Keratinocyte (primary cell): ENCODE measurements around the gene OTUD4. TPM values are rescaled to one million over a fixed set of nuclear protein-coding genes. Genes with fewer than 3 reads are reported as not detected.

Source experiments
- DNase-seq: peaks from one replicate; pipeline ENCODE4 v3.0.0-alpha.2; 2011; ENCODE audit warnings: low read depth, missing footprints, low spot score
- FAIRE-seq: peaks from 2 replicates; lab custom pipeline; 2011; peaks lifted over from hg19 to GRCh38; lab: Jason Lieb, UNC
- H2AFZ ChIP-seq: 2 replicates; pipeline ENCODE4 v1.6.0; 2012; ENCODE audit warnings: low read length, control low read depth, inconsistent platforms; ENCODE audit not compliant: control insufficient read depth
- H3K27ac ChIP-seq: 2 replicates; pipeline ENCODE4 v1.5.1; 2011; ENCODE audit warnings: low read length; ENCODE audit not compliant: control insufficient read depth, insufficient read depth
- H3K27me3 ChIP-seq: 3 replicates; pipeline ENCODE4 v1.6.0; 2011; ENCODE audit warnings: low read length; ENCODE audit not compliant: control insufficient read depth, insufficient read depth; ENCODE audit errors: extremely low read depth
- H3K36me3 ChIP-seq, 2 experiments: 2 replicates in 1 of 2; 3 replicates in 1 of 2; pipeline ENCODE4 v1.5.1; 2011; ENCODE audit warnings: low read length in 2 of 2, mild to moderate bottlenecking in 1 of 2; ENCODE audit not compliant: control insufficient read depth in 2 of 2, insufficient read depth in 2 of 2; ENCODE audit errors: extremely low read depth in 1 of 2
- H3K4me1 ChIP-seq: 3 replicates; pipeline ENCODE4 v1.5.1; 2011; ENCODE audit warnings: low read length; ENCODE audit not compliant: control insufficient read depth, insufficient read depth; ENCODE audit errors: extremely low read depth
- H3K4me2 ChIP-seq: 3 replicates; pipeline ENCODE4 v1.6.0; 2011; ENCODE audit warnings: low read depth, low read length; ENCODE audit not compliant: control insufficient read depth, insufficient read depth; ENCODE audit errors: extremely low read depth
- H3K4me3 ChIP-seq, 3 experiments: fragments of 200-600 bp in 1 of 3; sonication (generic) in 1 of 3; 2 replicates in 2 of 3; 3 replicates in 1 of 3; pipeline ENCODE4 v1.5.1; 2011 to 2016; ENCODE audit warnings: low read length in 3 of 3, mild to moderate bottlenecking in 3 of 3, control low read depth in 2 of 3, inconsistent platforms in 1 of 3, low read depth in 1 of 3, mixed read lengths in 1 of 3, mixed run types in 1 of 3, moderate library complexity in 1 of 3; ENCODE audit not compliant: control insufficient read depth in 2 of 3, insufficient read depth in 2 of 3; ENCODE audit errors: extremely low read depth in 1 of 3
- H3K79me2 ChIP-seq: 2 replicates; pipeline ENCODE4 v1.6.0; 2012; ENCODE audit warnings: low read length; ENCODE audit not compliant: control insufficient read depth, insufficient read depth
- H3K9ac ChIP-seq: 3 replicates; pipeline ENCODE4 v1.6.0; 2011; ENCODE audit warnings: low read length; ENCODE audit not compliant: control insufficient read depth, insufficient read depth; ENCODE audit errors: extremely low read depth
- H3K9me1 ChIP-seq: 3 replicates; pipeline ENCODE4 v1.6.0; 2011; ENCODE audit warnings: low read length; ENCODE audit not compliant: control insufficient read depth, insufficient read depth; ENCODE audit errors: extremely low read depth
- H3K9me3 ChIP-seq: 2 replicates; pipeline ENCODE4 v1.5.1; 2012; ENCODE audit warnings: low read depth, low read length; ENCODE audit not compliant: control insufficient read depth
- H4K20me1 ChIP-seq: 3 replicates; pipeline ENCODE4 v1.6.0; 2011; ENCODE audit warnings: low read length; ENCODE audit not compliant: control insufficient read depth, insufficient read depth; ENCODE audit errors: extremely low read depth
- CTCF ChIP-seq, 3 experiments: IDR thresholded peaks in 1 of 3; conservative IDR thresholded peaks in 1 of 3; optimal IDR thresholded peaks in 1 of 3; 2 replicates in 2 of 3; 3 replicates in 1 of 3; pipeline versions ENCODE3 to v1.5.1; 2011; ENCODE audit warnings: low read length in 3 of 3, mild to moderate bottlenecking in 3 of 3, moderate library complexity in 2 of 3, control low read depth in 1 of 3, inconsistent platforms in 1 of 3; ENCODE audit not compliant: insufficient read depth in 2 of 3; ENCODE audit errors: extremely low read depth in 1 of 3
- EZH2 ChIP-seq: IDR thresholded peaks from one replicate; pipeline ENCODE4 v1.6.1; 2012; ENCODE audit warnings: inconsistent platforms, mild to moderate bottlenecking, low read length, moderate library complexity
- dilution Hi-C: fragments of 300-500 bp; cut with MboI; formaldehyde crosslinking; loops from one replicate; pipeline ENCODE4 v1.7.0; 2020; ENCODE audit warnings: low sequenced_read_pairs; ENCODE audit not compliant: extremely low pct_ligation_motif_present
- polyA plus RNA-seq, 5 experiments: library from polyadenylated mRNA; depleted of rRNA in 3 of 5; stranded (reverse) in 3 of 5; stranded (forward) in 1 of 5; unstranded in 1 of 5; fragments of >200 nt; gene quantifications; 1 replicate in 1 of 5; 2 replicates in 3 of 5; 3 replicates in 1 of 5; pipeline versions ENCODE4 v1.2.1 to v1.2.3, GENCODE V29; 2011 to 2012; ENCODE audit warnings: missing spikeins in 2 of 5, low read depth in 1 of 5, low replicate concordance in 1 of 5

The OTUD4 gene
- polyA plus RNA-seq, 1 donor (not counting 4 experiments of a cell fraction or from before 2014, with no cell fraction given) = 30.2 TPM

GRCh38 chr4:145199051-145199716 is 18.8 kb upstream of the OTUD4 start:
- Histone ChIP-seq H2AFZ (peak overlapping the region; percentile 24), H3K9me1 (no peaks in the 10 kb centered on the region), H3K4me2 (no peak overlapping the region), H3K4me1 (peaks cover 8% of the 10 kb centered on the region), H3K9me3 (no peaks in the 10 kb centered on the region), H3K27ac (no peak overlapping the region), H3K27me3 (no peaks in the 10 kb centered on the region), H3K9ac (no peak overlapping the region), H3K79me2 (no peaks in the 10 kb centered on the region), H3K36me3 (no peaks in the 10 kb centered on the region), H4K20me1 (no peaks in the 10 kb centered on the region), H3K4me3 (no peak overlapping the region)
- TF ChIP-seq CTCF (optimal IDR thresholded peaks at IDR 0.05 in 1 of 3, IDR thresholded peaks at IDR 0.05 in 1 of 3, conservative IDR thresholded peaks at IDR 0.05 in 1 of 3; ENCODE audit: extremely low read depth in 1 of 3, insufficient read depth in 2 of 3, low read length in 3 of 3) (no peak), EZH2 (no peak)
- no peak for FAIRE-seq
- dilution Hi-C loops = no loop called here
- DNase-seq = no peak

GRCh38 chr4:145196747-145197146 is 16.4 kb upstream of the OTUD4 start:
- FAIRE-seq = no peak
- no peak overlapping the region for H3K4me3 ChIP-seq
- no peak overlapping the region for H3K9ac ChIP-seq
- no peaks in the 10 kb centered on the region for H3K79me2 ChIP-seq
- no peaks in the 10 kb centered on the region for H3K27me3 ChIP-seq
- H3K4me1 ChIP-seq = peaks cover 8% of the 10 kb centered on the region
- TF ChIP-seq CTCF (optimal IDR thresholded peaks at IDR 0.05 in 1 of 3, IDR thresholded peaks at IDR 0.05 in 1 of 3, conservative IDR thresholded peaks at IDR 0.05 in 1 of 3; ENCODE audit: extremely low read depth in 1 of 3, insufficient read depth in 2 of 3, low read length in 3 of 3) (no peak), EZH2 (no peak)
- H2AFZ ChIP-seq = no peak overlapping the region
- H4K20me1 ChIP-seq = no peaks in the 10 kb centered on the region
- dilution Hi-C loops = no loop called here
- no peak overlapping the region for H3K27ac ChIP-seq
- no peaks in the 10 kb centered on the region for H3K9me3 ChIP-seq
- no peaks in the 10 kb centered on the region for H3K9me1 ChIP-seq
- H3K36me3 ChIP-seq = no peaks in the 10 kb centered on the region
- DNase-seq = no peak
- no peak overlapping the region for H3K4me2 ChIP-seq
